HepG2 (cell line): ENCODE results near the gene GPR176.

Experiments
- CTCF ChIP-seq: sonication (generic); formaldehyde crosslinking; IDR thresholded peaks from 2 replicates; pipeline ENCODE4 v1.5.0; 2020; ENCODE audit warnings: mild to moderate bottlenecking, missing genetic modification reagents, moderate library complexity
- HNRNPL ChIP-seq: fragments of 200-400 bp; formaldehyde crosslinking; IDR thresholded peaks from 2 replicates; pipeline ENCODE4 v1.6.1; 2017; ENCODE audit warnings: mild to moderate bottlenecking, low read depth, low read length
- KAT2B ChIP-seq: fragments of 150-350 bp; IDR thresholded peaks from 2 replicates; pipeline ENCODE4 v1.6.1; 2014; ENCODE audit warnings: low read depth, low read length, borderline replicate concordance
- MAX ChIP-seq: IDR thresholded peaks from 2 replicates; pipeline ENCODE4 v1.6.1; 2012; ENCODE audit warnings: inconsistent platforms
- MYC ChIP-seq: sonication (generic); formaldehyde crosslinking; IDR thresholded peaks from 2 replicates; pipeline ENCODE4 v1.9.0; 2021; ENCODE audit warnings: missing genetic modification reagents, borderline replicate concordance
- PHB2 ChIP-seq: fragments of 450-650 bp; IDR thresholded peaks from 2 replicates; pipeline ENCODE4 v1.6.1; 2018; ENCODE audit not compliant: partially characterized antibody
- POLR2AphosphoS5 ChIP-seq: IDR thresholded peaks from 2 replicates; pipeline ENCODE4 v1.6.1; 2012; ENCODE audit warnings: low read depth, low read length
- SP4 ChIP-seq: sonication (generic); formaldehyde crosslinking; IDR thresholded peaks from 2 replicates; pipeline ENCODE4 v1.8.1; 2023; ENCODE audit warnings: mild to moderate bottlenecking, missing genetic modification reagents
- TGIF2 ChIP-seq: IDR thresholded peaks from 2 replicates; pipeline ENCODE4 v1.6.1; 2016; ENCODE audit warnings: control low read depth, missing compliant biosample characterization
- YY1 ChIP-seq: IDR thresholded peaks from 2 replicates; pipeline ENCODE4 v1.6.1; 2011; ENCODE audit warnings: low read length, low read depth, moderate library complexity, mild to moderate bottlenecking; ENCODE audit not compliant: insufficient read depth, insufficient replicate concordance
- ZNF234 ChIP-seq: sonication (generic); formaldehyde crosslinking; conservative IDR thresholded peaks from 2 replicates; pipeline ENCODE4 v1.5.1; 2020; ENCODE audit warnings: mild to moderate bottlenecking, missing genetic modification reagents

- TF ChIP-seq POLR2AphosphoS5: no peak
- TF ChIP-seq CTCF: no peak
- no peak for TF ChIP-seq TGIF2 (CRISPR knock-in tag)
- no peak for TF ChIP-seq ZNF234
- TF ChIP-seq MAX: no peak
- TF ChIP-seq HNRNPL: no peak
- TF ChIP-seq SP4 (CRISPR knock-in tag): no peak
- no peak for TF ChIP-seq YY1
- no peak for TF ChIP-seq MYC (CRISPR knock-in tag)
- TF ChIP-seq KAT2B: no peak
- TF ChIP-seq PHB2: no peak
These were observed 27.6 kb downstream of the GPR176 start for GRCh38 chr15:39892418-39892817.
